WTC11 (cell line): ENCODE data around the gene RBCK1. TPM values are rescaled to one million over a fixed set of nuclear protein-coding genes. Genes with fewer than 3 reads are reported as not detected.

Experiments
- ATAC-seq: fragments of 200-7000 bp; cut with Tn5 transposase; 2 replicates; pipeline ENCODE4 v1.10.0; 2021; ENCODE audit warnings: mild to moderate bottlenecking, moderate library complexity
- CTCF ChIA-PET: fragments of 300-600 bp; sonication (Branson Sonifier 250); formaldehyde crosslinking; loops from one replicate; lab custom pipeline; 2021; ENCODE audit warnings: antibody characterized with exemption; lab: Charles Lee
- POLR2A ChIA-PET: fragments of 350-600 bp; sonication (Branson Sonifier 250); formaldehyde crosslinking; loops from one replicate; lab custom pipeline; 2021; ENCODE audit warnings: antibody characterized with exemption; lab: Charles Lee
- DNase-seq: peaks from one replicate; pipeline ENCODE4 v3.0.0; 2021; ENCODE audit warnings: low spot score
- H3K27ac Mint-ChIP-seq: 2 replicates; pipeline ENCODE4 v1.8.0; 2021; ENCODE audit warnings: mixed read lengths
- H3K27me3 Mint-ChIP-seq: 2 replicates; pipeline ENCODE4 v1.8.0; 2021; ENCODE audit warnings: low read depth, mild to moderate bottlenecking, moderate library complexity, mixed read lengths
- H3K36me3 Mint-ChIP-seq: 2 replicates; pipeline ENCODE4 v1.8.0; 2021; ENCODE audit warnings: mixed read lengths
- H3K4me1 Mint-ChIP-seq: 2 replicates; pipeline ENCODE4 v1.8.0; 2022; ENCODE audit warnings: mixed read lengths
- H3K4me3 Mint-ChIP-seq: 2 replicates; pipeline ENCODE4 v1.8.0; 2021; ENCODE audit warnings: mild to moderate bottlenecking, moderate library complexity, mixed read lengths
- H3K9me3 Mint-ChIP-seq: 2 replicates; pipeline ENCODE4 v1.8.0; 2021; ENCODE audit warnings: mixed read lengths
- ATF1 ChIP-seq: sonication (generic); formaldehyde crosslinking; IDR thresholded peaks from 2 replicates; pipeline ENCODE4 v1.8.1; 2023; ENCODE audit warnings: mild to moderate bottlenecking, moderate library complexity, missing genetic modification reagents
- EMX1 ChIP-seq: fragments of 250-450 bp; sonication (Bioruptor Pico); IDR thresholded peaks from 2 replicates; pipeline ENCODE4 v1.8.0; 2021; ENCODE audit warnings: mild to moderate bottlenecking
- ESRRA ChIP-seq: sonication (generic); formaldehyde crosslinking; IDR thresholded peaks from 2 replicates; pipeline ENCODE4 v1.8.1; 2022; ENCODE audit warnings: mild to moderate bottlenecking, missing genetic modification reagents, borderline replicate concordance
- FOXJ3 ChIP-seq: sonication (generic); formaldehyde crosslinking; IDR thresholded peaks from 2 replicates; pipeline ENCODE4 v1.9.0; 2021; ENCODE audit warnings: missing genetic modification reagents, mild to moderate bottlenecking, borderline replicate concordance
- FOXP1 ChIP-seq: sonication (generic); formaldehyde crosslinking; IDR thresholded peaks from 2 replicates; pipeline ENCODE4 v1.8.0; 2022; ENCODE audit warnings: missing genetic modification reagents, mild to moderate bottlenecking, moderate library complexity, borderline replicate concordance
- NFATC4 ChIP-seq: fragments of 250-450 bp; sonication (Bioruptor Pico); IDR thresholded peaks from 2 replicates; pipeline ENCODE4 v1.9.0; 2021; ENCODE audit warnings: mild to moderate bottlenecking
- NFYB ChIP-seq: sonication (generic); formaldehyde crosslinking; conservative IDR thresholded peaks from 2 replicates; pipeline ENCODE4 v1.8.0; 2022; ENCODE audit warnings: low read depth, missing genetic modification reagents
- TEAD1 ChIP-seq: sonication (generic); formaldehyde crosslinking; IDR thresholded peaks from 2 replicates; pipeline ENCODE4 v1.8.0; 2022; ENCODE audit warnings: mild to moderate bottlenecking, missing genetic modification reagents
- TP53 ChIP-seq: sonication (generic); formaldehyde crosslinking; IDR thresholded peaks from 2 replicates; pipeline ENCODE4 v1.8.1; 2023; ENCODE audit warnings: mild to moderate bottlenecking, missing genetic modification reagents
- ZNF121 ChIP-seq: sonication (generic); formaldehyde crosslinking; IDR thresholded peaks from 2 replicates; pipeline ENCODE4 v1.8.0; 2023; ENCODE audit warnings: missing genetic modification reagents
- ZNF138 ChIP-seq: sonication (generic); formaldehyde crosslinking; conservative IDR thresholded peaks from 2 replicates; pipeline ENCODE4 v1.8.1; 2022; ENCODE audit warnings: mild to moderate bottlenecking, moderate library complexity, missing genetic modification reagents
- ZNF232 ChIP-seq: sonication (generic); formaldehyde crosslinking; IDR thresholded peaks from 2 replicates; pipeline ENCODE4 v1.8.0; 2022; ENCODE audit warnings: mild to moderate bottlenecking, missing genetic modification reagents
- ZNF396 ChIP-seq: fragments of 250-450 bp; sonication (Bioruptor Pico); IDR thresholded peaks from 2 replicates; pipeline ENCODE4 v1.8.0; 2021; ENCODE audit warnings: mild to moderate bottlenecking, moderate library complexity, borderline replicate concordance
- ZNF416 ChIP-seq: fragments of 250-450 bp; sonication (Bioruptor Pico); IDR thresholded peaks from 2 replicates; pipeline ENCODE4 v1.9.0; 2021; ENCODE audit warnings: mild to moderate bottlenecking, inconsistent platforms
- ZNF671 ChIP-seq: fragments of 250-450 bp; sonication (Bioruptor Pico); IDR thresholded peaks from 2 replicates; pipeline ENCODE4 v1.8.0; 2021; ENCODE audit warnings: mild to moderate bottlenecking
- total RNA-seq: library from RNA; stranded (reverse); gene quantifications from 3 replicates; pipeline ENCODE4 v1.2.3, GENCODE V29; 2021
- TF ChIP-seq, protein P1 (sequence below): sonication (generic); formaldehyde crosslinking; IDR thresholded peaks from 2 replicates; pipeline ENCODE4 v1.8.1; 2022; ENCODE audit warnings: low read depth, mild to moderate bottlenecking, moderate library complexity, missing genetic modification reagents, borderline replicate concordance
- TF ChIP-seq, protein P2 (sequence below): fragments of 250-450 bp; sonication (Bioruptor Pico); conservative IDR thresholded peaks from 2 replicates; pipeline ENCODE4 v1.9.0; 2021; ENCODE audit warnings: mild to moderate bottlenecking
- TF ChIP-seq, protein P3 (sequence below): fragments of 250-450 bp; sonication (Bioruptor Pico); IDR thresholded peaks from 2 replicates; pipeline ENCODE4 v1.9.0; 2021; ENCODE audit warnings: mild to moderate bottlenecking
- TF ChIP-seq, protein P4 (sequence below): sonication (generic); formaldehyde crosslinking; IDR thresholded peaks from 2 replicates; pipeline ENCODE4 v1.8.0; 2022; ENCODE audit warnings: missing genetic modification reagents
- TF ChIP-seq, protein P5 (sequence below): sonication (generic); formaldehyde crosslinking; IDR thresholded peaks from 2 replicates; pipeline ENCODE4 v1.8.0; 2023; ENCODE audit warnings: mild to moderate bottlenecking, missing genetic modification reagents

RBCK1 gene
- total RNA-seq, 1 experiment from 2014 or later = 75.2 TPM

DNA sequence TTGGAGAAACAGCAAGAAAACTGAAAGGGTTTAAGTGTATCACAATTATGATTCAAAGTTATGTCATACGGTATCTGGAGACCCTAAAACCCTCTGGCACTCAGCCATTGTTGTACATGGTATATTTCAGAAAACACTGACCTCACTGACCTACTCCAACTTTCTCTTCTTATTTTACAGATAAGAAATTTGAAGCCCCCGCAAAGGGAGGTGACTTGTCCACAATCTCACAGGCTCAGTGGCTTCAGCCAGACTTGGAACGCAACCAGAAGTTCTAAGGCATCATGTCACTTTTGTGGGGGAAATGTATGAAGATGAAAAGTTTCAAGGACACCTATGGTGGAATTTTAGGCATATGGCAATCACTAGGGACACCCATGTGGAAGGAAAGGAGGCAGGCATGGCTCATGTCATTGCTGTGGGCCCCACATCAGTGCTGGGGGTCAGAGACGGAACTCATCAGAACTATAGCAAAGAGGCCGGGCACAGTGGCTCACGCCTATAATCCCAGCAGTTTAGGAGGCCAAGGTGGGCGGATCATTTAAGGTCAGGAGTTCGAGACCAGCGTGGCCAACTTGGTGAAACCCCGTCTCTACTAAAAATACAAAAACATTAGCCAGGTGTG lies 32.7 kb upstream of the RBCK1 start:
- no peak overlapping the region for H3K4me3 Mint-ChIP-seq
- DNase-seq (no peak), ATAC-seq (no peak)
- ChIA-PET POLR2A (interaction anchor here (0.7 kb wide), 1 partner anchor 13 kb away, joined by 3 read pairs; no protein-coding TSS in a partner anchor), CTCF (no interaction called here)
- H3K27me3 Mint-ChIP-seq = peaks cover 12% of the 10 kb centered on the region
- H3K9me3 Mint-ChIP-seq = no peaks in the 10 kb centered on the region
- TF ChIP-seq TEAD1 (no peak), FOXP1 (CRISPR knock-in tag) (no peak), FOXJ3 (CRISPR knock-in tag) (no peak), ZNF121 (CRISPR knock-in tag) (no peak), ZNF396 (CRISPR knock-in tag) (no peak), EMX1 (CRISPR knock-in tag) (no peak), ATF1 (CRISPR knock-in tag) (no peak), NFATC4 (no peak), ZNF138 (CRISPR knock-in tag) (no peak), ESRRA (CRISPR knock-in tag) (no peak), NFYB (no peak), ZNF416 (CRISPR knock-in tag) (no peak), ZNF671 (CRISPR knock-in tag) (no peak), ZNF232 (no peak), TP53 (CRISPR knock-in tag) (no peak)
- TF ChIP-seq, protein P1, sequence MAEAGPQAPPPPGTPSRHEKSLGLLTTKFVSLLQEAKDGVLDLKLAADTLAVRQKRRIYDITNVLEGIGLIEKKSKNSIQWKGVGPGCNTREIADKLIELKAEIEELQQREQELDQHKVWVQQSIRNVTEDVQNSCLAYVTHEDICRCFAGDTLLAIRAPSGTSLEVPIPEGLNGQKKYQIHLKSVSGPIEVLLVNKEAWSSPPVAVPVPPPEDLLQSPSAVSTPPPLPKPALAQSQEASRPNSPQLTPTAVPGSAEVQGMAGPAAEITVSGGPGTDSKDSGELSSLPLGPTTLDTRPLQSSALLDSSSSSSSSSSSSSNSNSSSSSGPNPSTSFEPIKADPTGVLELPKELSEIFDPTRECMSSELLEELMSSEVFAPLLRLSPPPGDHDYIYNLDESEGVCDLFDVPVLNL (CRISPR knock-in tag) = no peak
- TF ChIP-seq, protein P2, sequence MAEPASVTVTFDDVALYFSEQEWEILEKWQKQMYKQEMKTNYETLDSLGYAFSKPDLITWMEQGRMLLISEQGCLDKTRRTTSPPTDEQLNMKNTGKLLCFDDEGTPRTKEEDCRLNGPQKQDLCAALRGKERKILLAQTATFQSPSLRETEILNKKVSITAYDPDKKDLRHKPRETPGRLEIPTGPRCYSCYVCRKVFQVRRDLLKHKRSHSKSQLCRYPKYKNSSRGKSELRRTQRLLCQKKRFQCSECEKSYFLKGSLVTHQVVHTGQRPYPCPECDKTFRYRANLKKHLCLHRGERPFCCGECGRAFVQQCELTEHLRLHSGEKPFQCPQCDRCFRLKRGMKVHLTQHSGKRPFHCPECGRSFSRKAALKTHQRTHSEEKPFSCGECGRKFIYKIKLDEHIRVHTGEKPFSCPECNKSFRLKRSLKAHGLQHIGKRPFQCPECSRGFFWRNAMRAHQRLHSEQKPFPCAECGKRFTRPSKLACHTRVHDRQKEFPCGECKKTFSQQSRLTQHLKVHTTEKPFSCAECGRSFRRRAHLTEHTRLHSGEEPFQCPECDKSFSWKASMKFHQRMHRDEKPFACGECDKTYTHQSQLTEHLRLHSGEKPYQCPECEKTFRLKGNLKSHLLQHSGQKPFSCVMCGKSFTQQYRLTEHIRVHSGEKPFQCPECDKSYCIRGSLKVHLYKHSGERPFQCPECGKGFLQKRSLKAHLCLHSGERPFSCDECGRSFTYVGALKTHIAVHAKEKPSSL (CRISPR knock-in tag) = no peak
- TF ChIP-seq, protein P3, sequence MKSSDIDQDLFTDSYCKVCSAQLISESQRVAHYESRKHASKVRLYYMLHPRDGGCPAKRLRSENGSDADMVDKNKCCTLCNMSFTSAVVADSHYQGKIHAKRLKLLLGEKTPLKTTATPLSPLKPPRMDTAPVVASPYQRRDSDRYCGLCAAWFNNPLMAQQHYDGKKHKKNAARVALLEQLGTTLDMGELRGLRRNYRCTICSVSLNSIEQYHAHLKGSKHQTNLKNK = no peak
- TF ChIP-seq, protein P4, sequence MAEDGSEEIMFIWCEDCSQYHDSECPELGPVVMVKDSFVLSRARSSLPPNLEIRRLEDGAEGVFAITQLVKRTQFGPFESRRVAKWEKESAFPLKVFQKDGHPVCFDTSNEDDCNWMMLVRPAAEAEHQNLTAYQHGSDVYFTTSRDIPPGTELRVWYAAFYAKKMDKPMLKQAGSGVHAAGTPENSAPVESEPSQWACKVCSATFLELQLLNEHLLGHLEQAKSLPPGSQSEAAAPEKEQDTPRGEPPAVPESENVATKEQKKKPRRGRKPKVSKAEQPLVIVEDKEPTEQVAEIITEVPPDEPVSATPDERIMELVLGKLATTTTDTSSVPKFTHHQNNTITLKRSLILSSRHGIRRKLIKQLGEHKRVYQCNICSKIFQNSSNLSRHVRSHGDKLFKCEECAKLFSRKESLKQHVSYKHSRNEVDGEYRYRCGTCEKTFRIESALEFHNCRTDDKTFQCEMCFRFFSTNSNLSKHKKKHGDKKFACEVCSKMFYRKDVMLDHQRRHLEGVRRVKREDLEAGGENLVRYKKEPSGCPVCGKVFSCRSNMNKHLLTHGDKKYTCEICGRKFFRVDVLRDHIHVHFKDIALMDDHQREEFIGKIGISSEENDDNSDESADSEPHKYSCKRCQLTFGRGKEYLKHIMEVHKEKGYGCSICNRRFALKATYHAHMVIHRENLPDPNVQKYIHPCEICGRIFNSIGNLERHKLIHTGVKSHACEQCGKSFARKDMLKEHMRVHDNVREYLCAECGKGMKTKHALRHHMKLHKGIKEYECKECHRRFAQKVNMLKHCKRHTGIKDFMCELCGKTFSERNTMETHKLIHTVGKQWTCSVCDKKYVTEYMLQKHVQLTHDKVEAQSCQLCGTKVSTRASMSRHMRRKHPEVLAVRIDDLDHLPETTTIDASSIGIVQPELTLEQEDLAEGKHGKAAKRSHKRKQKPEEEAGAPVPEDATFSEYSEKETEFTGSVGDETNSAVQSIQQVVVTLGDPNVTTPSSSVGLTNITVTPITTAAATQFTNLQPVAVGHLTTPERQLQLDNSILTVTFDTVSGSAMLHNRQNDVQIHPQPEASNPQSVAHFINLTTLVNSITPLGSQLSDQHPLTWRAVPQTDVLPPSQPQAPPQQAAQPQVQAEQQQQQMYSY (CRISPR knock-in tag) = no peak
- TF ChIP-seq, protein P5, sequence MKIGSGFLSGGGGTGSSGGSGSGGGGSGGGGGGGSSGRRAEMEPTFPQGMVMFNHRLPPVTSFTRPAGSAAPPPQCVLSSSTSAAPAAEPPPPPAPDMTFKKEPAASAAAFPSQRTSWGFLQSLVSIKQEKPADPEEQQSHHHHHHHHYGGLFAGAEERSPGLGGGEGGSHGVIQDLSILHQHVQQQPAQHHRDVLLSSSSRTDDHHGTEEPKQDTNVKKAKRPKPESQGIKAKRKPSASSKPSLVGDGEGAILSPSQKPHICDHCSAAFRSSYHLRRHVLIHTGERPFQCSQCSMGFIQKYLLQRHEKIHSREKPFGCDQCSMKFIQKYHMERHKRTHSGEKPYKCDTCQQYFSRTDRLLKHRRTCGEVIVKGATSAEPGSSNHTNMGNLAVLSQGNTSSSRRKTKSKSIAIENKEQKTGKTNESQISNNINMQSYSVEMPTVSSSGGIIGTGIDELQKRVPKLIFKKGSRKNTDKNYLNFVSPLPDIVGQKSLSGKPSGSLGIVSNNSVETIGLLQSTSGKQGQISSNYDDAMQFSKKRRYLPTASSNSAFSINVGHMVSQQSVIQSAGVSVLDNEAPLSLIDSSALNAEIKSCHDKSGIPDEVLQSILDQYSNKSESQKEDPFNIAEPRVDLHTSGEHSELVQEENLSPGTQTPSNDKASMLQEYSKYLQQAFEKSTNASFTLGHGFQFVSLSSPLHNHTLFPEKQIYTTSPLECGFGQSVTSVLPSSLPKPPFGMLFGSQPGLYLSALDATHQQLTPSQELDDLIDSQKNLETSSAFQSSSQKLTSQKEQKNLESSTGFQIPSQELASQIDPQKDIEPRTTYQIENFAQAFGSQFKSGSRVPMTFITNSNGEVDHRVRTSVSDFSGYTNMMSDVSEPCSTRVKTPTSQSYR (CRISPR knock-in tag) = no peak
- H3K4me1 Mint-ChIP-seq = peaks cover 16% of the 10 kb centered on the region
- H3K27ac Mint-ChIP-seq = no peak overlapping the region
- H3K36me3 Mint-ChIP-seq = no peaks in the 10 kb centered on the region
